HEK293 (cell line): ENCODE measurements around the gene KRTAP5-7.

Experiments used
- CTCF ChIP-seq: fragments of 450-650 bp; formaldehyde crosslinking; IDR thresholded peaks from 2 replicates; pipeline ENCODE4 v1.5.1; 2016; ENCODE audit warnings: missing biosample characterization, missing genetic modification characterization
- ZFP69B ChIP-seq: fragments of 450-650 bp; formaldehyde crosslinking; IDR thresholded peaks from 2 replicates; pipeline ENCODE4 v1.5.1; 2016; ENCODE audit warnings: missing biosample characterization, missing genetic modification characterization
- ZNF513 ChIP-seq: fragments of 450-650 bp; IDR thresholded peaks from 2 replicates; pipeline ENCODE4 v1.5.1; 2018; ENCODE audit warnings: missing biosample characterization, missing genetic modification characterization

GRCh38 chr11:71478528-71478840 lies 48.6 kb upstream of the KRTAP5-7 start:
- TF ChIP-seq ZNF513 (tag by site-specific recombination) (no peak), CTCF (no peak), ZFP69B (tag by site-specific recombination) (no peak)
